C4-2B (cell line): ENCODE data around the gene PTPRU.
A peak's percentile ranks its signal among the peaks of the same experiment; 100 is the strongest.

Experiments used
- CTCF ChIP-seq: fragments of 450-650 bp; conservative IDR thresholded peaks from 2 replicates; pipeline ENCODE4 v1.5.1; 2017; ENCODE audit warnings: mild to moderate bottlenecking
- ZFX ChIP-seq: fragments of 450-650 bp; IDR thresholded peaks from 2 replicates; pipeline ENCODE4 v1.6.1; 2017

DNA sequence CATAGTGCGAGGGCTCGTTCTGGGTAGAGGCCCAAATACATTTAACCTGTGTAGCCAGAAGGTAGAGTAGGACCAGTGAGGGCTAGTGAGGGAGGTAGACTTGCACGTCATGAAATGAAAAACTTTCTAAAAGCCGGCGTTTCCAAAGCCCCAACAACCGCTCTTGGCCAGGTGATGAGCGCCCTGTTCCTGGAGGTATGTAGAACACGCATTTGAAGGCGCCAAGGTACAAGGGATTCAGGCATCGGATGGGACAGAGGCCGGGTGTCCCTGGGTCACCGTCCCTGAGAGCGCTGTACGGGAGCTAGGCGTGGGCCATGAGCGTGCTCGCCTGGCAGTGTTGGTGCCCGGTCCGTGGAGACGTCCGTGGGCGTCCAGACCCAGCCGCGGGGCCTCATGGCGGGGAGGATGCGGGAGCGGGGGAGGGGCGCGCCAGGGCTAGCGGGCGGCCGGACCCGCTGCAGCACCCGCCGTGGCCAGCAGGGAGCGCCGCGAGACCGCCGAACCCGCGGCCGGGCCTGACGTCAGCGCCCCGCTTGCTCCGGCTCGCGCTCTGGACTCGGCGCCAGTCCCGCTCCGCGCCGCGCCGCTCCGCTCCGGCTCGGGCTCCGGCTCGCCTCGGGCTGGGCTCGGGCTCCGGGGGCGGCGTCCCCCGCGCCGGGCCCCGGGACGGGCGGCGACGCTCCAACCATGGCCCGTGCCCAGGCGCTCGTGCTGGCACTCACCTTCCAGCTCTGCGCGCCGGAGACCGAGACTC lies at the start of gene PTPRU:
- peak; percentile 97 for TF ChIP-seq CTCF
- no peak for TF ChIP-seq ZFX
